Motor neuron (in vitro differentiated cells): ENCODE data around the gene TRIM60. TPM values are rescaled to one million over a fixed set of nuclear protein-coding genes. Genes with fewer than 3 reads are reported as not detected.
"Not testable (repeated sequence)": the region's sequence is repeated elsewhere in the genome, so short reads cannot be mapped to it uniquely, and the experiment has no call there.

Experiments
- ATAC-seq, 8 experiments: fragments of 200-7000 bp; cut with Tn5 transposase; replicated peaks in 6 of 8; 2 replicates each; pipeline ENCODE4 v1.8.0; 2021; ENCODE audit warnings: mild to moderate bottlenecking in 8 of 8, moderate library complexity in 8 of 8
- H3K27ac ChIP-seq, 2 donors: fragments of 250-450 bp; sonication (Bioruptor Pico); 2 replicates each; pipeline ENCODE4 v1.9.0; 2021; ENCODE audit warnings: antibody characterized with exemption in 2 of 2, mild to moderate bottlenecking in 2 of 2, moderate library complexity in 1 of 2
- H3K4me1 ChIP-seq, 2 donors: fragments of 250-450 bp; sonication (Bioruptor Pico); replicated peaks in 1 of 2; 2 replicates each; pipeline ENCODE4 v1.6.1; 2021; ENCODE audit warnings: antibody characterized with exemption in 2 of 2, mild to moderate bottlenecking in 2 of 2, moderate library complexity in 1 of 2
- H3K4me3 ChIP-seq, 5 donors: fragments of 250-450 bp; sonication (Bioruptor Pico); 2 replicates each; pipeline ENCODE4 v1.9.0; 2021; ENCODE audit warnings: antibody characterized with exemption in 5 of 5, mild to moderate bottlenecking in 5 of 5, moderate library complexity in 4 of 5
- WGBS, 10 experiments: fragments of 450-650 bp; shearing (Covaris generic); methylation state at CpG; one replicate each; pipeline ENCODE4 v1.0.0; 2022; 5-methylcytosine and 5-hydroxymethylcytosine counted together
- in situ Hi-C, 9 experiments: fragments of 400-800 bp; cut with MboI; loops; one replicate each; pipeline ENCODE4 v1.15.0; 2021; ENCODE audit warnings: low sequenced_read_pairs in 9 of 9, low pct_unique_long_range_greater_than_20kb in 2 of 9; ENCODE audit not compliant: unreplicated experiment in 9 of 9
- total RNA-seq, 8 experiments: library from RNA; unstranded; fragments of 300-600 nt; gene quantifications; 2 replicates each; pipeline versions ENCODE4 v1.2.3 to v1.2.4, GENCODE V29; 2022

Gene TRIM60
- total RNA-seq, 8 experiments from 2014 or later = 0.19 to 0.31 TPM; not detected in 6

DNA sequence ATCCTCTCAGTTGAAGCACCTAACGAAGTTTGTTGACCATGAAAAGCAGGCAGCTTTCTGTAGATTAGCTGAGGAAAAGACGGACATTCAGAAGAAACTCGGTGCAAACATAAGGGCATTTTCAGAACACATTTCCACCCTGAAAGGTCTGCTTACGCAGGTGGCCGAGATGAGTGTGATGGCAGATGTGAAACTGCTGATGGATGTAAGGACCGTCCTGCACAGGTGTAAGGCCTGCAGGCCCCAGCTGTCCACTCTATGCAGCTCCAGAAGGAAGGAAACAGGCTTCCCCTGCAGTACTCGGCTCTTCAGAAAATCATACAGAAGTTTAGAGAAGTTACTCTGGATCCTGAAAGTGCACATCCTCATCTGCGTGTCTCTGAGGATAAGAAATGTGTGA, 20.8 kb upstream of the TRIM60 start:
- in situ Hi-C loops = no loop called here
- ATAC-seq = no peak
- no peak overlapping the region for H3K27ac ChIP-seq
- 17 to 80% (median 60%) methylated on average over 1 to 6 of the region's 8 CpGs; no CpG with 5 or more reads in 4 of the 10 experiments for WGBS, 10 experiments
- H3K4me3 ChIP-seq = no peak overlapping the region
- H3K4me1 ChIP-seq = no peaks in the 10 kb centered on the region

DNA sequence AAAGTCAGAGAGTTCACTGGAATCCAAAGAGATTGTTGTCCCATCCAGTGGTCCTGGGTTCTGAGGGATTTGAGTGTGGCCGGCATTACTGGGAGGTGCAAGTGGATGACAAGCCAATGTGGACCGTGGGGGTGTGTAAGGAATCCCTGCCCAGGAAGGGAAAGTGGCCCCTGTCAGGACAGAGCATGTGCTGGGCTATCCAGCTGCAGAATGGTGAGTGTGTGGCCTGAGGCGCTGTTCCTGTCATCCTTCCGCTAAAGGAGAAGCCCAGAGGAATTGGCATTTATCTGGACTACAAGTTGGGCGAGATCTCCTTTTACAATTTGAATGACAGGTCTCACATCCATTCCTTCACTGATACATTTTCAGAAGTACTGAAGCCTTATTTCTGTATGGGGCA, 20.4 kb upstream of the TRIM60 start:
- no peak for ATAC-seq
- H3K4me3 ChIP-seq = no peak overlapping the region
- in situ Hi-C loops = no loop called here

DNA sequence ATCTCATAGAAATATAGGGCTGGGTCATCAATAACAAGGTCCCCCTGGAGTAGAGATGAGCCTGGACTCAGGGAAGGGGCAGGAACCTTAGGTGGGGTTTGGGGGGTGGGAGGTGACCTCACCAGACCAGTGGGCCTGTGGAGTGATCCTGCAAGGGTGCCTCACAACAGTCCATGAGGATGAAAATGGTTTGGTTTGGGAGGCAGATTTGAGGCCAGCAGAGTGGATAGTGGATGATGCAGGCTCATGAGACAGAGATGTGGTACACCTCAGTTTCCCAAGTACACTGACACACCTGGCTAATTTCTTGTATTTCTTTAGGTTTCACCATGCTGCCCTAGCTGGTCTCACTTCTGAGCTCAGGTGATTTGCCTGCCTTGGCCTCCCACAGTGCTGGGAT, 18.1 kb upstream of the TRIM60 start:
- H3K4me3 ChIP-seq = no peak overlapping the region
- H3K4me1 ChIP-seq = no peaks in the 10 kb centered on the region
- no peak for ATAC-seq
- in situ Hi-C loops = no loop called here
- H3K27ac ChIP-seq = no peak overlapping the region

More for the DNA sequence above, 20.4 kb upstream of the TRIM60 start:
- Histone ChIP-seq H3K27ac (no peak overlapping the region), H3K4me1 (no peaks in the 10 kb centered on the region)
- 11 to 100% (median 72%) methylated on average over 1 to 5 of the region's 5 CpGs; no CpG with 5 or more reads in 3 of the 10 experiments for WGBS, 10 experiments

DNA sequence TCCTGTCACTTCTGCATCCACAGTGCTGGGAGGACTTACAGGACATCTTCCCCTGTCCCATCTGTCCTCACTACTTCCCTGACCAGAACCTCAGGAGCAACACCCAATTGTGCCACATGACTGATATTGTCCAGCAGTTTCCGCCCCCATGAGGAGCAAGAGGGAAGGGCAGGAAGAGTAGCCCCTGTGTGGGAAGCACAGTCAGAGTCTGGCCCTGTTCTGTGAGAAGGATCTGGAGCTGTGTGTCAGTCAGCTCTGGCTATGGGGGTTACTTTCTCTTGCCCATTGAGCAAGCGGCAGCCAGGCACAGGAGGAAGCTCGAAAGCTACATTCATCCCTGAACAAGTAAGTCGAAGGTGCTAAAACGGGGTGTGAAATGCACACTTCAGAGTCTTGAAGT, 14.8 kb upstream of the TRIM60 start:
- no peak overlapping the region for H3K4me3 ChIP-seq
- ATAC-seq = peak in 3 of 8 experiments; percentile 62 to 87 (median 80)
- no peaks in the 10 kb centered on the region for H3K4me1 ChIP-seq
- H3K27ac ChIP-seq = no peak overlapping the region
- in situ Hi-C loops = no loop called here
- 0 to 94% (median 85%) methylated on average over 1 to 5 of the region's 5 CpGs; no CpG with 5 or more reads in 2 of the 10 experiments for WGBS, 10 experiments

DNA sequence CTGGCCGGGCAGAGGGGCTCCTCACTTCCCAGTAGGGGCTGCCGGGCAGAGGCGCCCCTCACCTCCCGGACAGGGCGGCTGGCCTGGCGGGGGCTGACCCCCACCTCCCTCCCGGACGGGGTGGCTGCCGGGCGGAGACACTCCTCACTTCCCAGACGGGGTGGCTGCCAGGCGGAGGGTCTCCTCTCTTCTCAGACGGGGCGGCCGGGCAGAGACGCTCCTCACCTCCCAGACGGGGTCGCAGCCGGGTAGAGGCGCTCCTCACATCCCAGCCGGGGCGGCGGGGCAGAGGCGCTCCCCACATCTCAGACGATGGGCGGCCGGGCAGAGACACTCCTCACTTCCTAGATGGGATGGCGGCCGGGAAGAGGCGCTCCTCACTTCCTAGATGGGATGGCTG, 11.8 kb upstream of the TRIM60 start:
- in situ Hi-C loops, ATAC-seq, H3K4me3 ChIP-seq, H3K4me1 ChIP-seq, H3K27ac ChIP-seq: not testable (repeated sequence)
- WGBS, 10 experiments = no CpG with 5 or more reads among the region's 30 CpGs

DNA sequence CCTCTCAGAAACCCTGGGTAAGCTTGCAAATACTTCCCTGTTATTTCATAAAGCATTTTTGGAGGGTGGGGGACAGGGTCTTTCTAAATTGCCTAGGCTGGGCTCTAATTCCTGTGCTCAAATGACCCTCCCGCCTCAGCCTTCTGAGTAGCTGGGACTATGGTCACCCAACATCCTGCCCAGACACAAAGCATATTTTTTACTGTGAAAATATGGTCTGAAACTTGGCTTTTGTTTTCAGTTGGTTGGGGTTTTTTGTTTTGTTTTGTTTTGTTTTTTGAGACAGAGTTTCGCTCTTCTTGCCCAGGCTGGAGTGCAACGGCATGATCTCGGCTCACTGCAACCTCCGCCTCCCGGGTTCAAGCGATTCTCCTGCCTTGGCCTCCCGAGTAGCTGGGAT, 6.0 kb upstream of the TRIM60 start:
- in situ Hi-C loops, H3K4me1 ChIP-seq, H3K27ac ChIP-seq, ATAC-seq, H3K4me3 ChIP-seq: not testable (repeated sequence)
- WGBS, 10 experiments = 40 to 100% (median 74%) methylated on average over 1 to 8 of the region's 8 CpGs; no CpG with 5 or more reads in 3 of the 10 experiments

DNA sequence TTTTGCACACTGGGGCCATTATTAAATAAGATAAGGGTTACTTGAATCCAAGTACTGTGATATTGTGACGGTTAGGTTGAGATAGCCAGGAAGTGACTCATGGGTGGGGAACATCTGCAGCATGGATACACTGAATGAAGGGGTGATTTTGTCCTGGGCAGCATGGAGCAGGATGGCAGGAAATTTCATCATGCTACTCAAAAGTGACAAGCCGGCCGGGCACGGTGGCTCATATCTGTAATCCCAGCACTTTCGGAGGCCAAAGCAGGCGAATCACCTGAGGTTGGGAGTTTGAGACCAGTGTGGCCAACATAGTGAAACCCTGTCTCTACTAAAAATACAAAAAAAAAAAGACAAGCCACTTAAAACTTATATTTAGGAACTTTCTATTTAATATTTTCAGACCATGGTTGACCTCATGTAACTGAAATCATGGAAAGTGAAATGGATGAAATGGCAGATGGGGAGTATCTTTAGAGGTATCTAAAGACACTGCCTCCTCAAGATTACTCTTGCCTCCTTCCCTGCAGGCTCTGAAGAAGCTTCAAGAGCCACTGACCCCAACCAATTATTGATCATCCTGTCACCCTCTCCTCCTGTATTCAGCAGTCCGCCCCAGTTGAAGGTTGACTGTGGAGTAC, 3.9 kb upstream of the TRIM60 start:
- 61 to 100% (median 82%) methylated on average over 1 to 5 of the region's 7 CpGs; no CpG with 5 or more reads in 2 of the 10 experiments for WGBS, 10 experiments
- no peaks in the 10 kb centered on the region for H3K4me1 ChIP-seq
- no peak overlapping the region for H3K27ac ChIP-seq
- H3K4me3 ChIP-seq = no peak overlapping the region
- in situ Hi-C loops = no loop called here
- ATAC-seq = no peak

DNA sequence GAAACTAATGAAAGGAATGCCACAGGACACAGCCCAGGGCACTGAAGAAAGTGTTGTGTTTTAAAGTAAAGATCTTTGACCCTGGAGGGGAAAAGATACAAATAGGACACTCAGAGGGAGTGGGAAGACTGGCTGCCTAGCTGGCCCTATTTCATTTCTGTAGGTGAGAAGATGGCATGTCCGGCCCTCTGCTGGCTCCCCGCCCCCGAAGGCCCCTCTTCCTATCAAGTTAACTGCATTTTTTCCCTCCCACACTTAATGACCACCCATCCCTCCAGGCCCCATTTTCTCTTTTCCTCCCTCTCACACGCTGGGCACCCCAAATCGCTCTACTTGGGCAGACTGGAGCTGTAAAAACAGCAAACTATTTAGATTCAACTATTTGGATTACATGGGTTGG, 16.4 kb downstream of the TRIM60 start:
- no peak for ATAC-seq
- no peaks in the 10 kb centered on the region for H3K4me1 ChIP-seq
- no peak overlapping the region for H3K4me3 ChIP-seq
- 0 to 100% (median 77%) methylated on average over 1 to 3 of the region's 5 CpGs; no CpG with 5 or more reads in 4 of the 10 experiments for WGBS, 10 experiments
- no peak overlapping the region for H3K27ac ChIP-seq
- in situ Hi-C loops = no loop called here

DNA sequence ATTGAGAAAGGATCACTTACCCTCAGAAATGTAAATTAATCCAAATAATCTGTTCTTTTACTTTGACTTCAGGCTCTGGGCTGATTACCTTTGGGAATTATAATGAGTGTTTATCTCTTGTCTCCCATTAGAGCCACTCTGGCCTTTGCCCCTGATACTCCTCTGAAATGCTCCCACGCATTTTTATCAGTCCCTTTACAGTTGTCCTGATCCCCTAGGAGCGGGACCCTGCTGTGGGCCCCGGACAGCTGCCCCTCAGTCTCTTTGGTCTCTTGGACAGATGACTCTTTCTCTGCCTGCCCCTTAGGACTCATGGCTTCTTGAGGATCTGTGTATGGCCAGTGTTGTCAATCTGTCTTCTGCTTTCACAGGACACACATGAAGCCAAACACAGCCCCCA, 20.8 kb downstream of the TRIM60 start:
- WGBS, 10 experiments = 0 to 80% (median 72%) methylated on average over 1 to 3 of the region's 3 CpGs; no CpG with 5 or more reads in 5 of the 10 experiments
- in situ Hi-C loops = loop anchor here in 2 of 9 experiments (25.0 kb wide), 1 partner anchor 265 kb away; no protein-coding TSS in a partner anchor
- no peaks in the 10 kb centered on the region for H3K4me1 ChIP-seq
- no peak for ATAC-seq
- no peak overlapping the region for H3K27ac ChIP-seq
- H3K4me3 ChIP-seq = no peak overlapping the region

DNA sequence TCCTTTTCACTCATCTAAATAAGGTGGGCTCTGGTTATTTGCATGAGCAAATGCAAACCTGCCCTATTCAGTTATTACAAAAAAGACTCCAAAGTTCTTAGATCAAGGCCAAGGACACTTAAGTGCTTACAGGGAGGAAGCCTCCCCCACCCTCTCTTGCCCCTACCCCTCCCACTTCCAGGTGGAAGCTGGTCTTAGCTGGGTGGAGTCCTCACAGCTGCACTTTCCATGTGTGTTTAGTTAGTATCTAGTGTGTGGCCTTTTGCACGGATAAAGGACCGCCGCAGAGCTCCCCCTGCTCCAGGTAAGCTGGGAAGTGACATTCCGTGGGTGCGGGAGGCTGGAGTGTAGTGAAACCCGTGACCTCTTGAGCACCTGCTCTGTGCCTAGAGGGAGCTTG, 21.8 kb downstream of the TRIM60 start, which contains the start of gene TRIM75:
Gene TRIM75 (plus strand): TSS at position 222 of the 400 bp plus-strand sequence. CDS start 5,282 bp downstream, outside the sequence.
- in situ Hi-C loops = loop anchor here in 2 of 9 experiments (25.0 kb wide), 1 partner anchor 266 kb away; no protein-coding TSS in a partner anchor
- no peak within 1 kb of the TSS for H3K27ac ChIP-seq
- WGBS, 10 experiments = 40 to 100% (median 91%) methylated on average over 1 to 5 of the region's 6 CpGs; no CpG with 5 or more reads in 6 of the 10 experiments
- H3K4me3 ChIP-seq = no peak within 1 kb of the TSS
- no peak for ATAC-seq
- no peaks in the 10 kb centered on the region for H3K4me1 ChIP-seq

DNA sequence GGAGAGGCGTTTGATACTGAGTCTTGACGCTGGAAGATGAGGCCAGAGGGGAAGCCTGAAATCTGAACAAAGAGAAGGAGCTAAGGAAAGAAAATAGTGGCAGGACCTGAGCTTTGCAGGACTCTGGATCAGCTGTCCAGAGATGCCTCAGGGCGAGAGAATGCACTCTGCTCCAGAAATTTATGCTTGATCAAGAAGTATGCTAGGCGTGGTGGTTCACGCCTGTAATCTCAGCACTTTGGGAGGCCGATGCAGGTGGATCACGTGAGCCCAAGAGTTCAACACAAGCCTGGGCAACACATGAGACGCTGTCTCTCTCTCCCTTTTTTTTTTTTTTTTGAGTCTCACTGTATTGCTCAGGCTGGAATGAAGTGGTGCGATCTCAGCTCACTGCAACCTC, 23.8 kb downstream of the TRIM60 start:
- WGBS, 10 experiments = 17 to 100% (median 90%) methylated on average over 1 to 8 of the region's 9 CpGs; no CpG with 5 or more reads in 5 of the 10 experiments
- no peak overlapping the region for H3K27ac ChIP-seq
- no peak overlapping the region for H3K4me3 ChIP-seq
- no peaks in the 10 kb centered on the region for H3K4me1 ChIP-seq
- ATAC-seq = no peak
- in situ Hi-C loops = loop anchor here in 2 of 9 experiments (25.0 kb wide), 1 partner anchor 268 kb away; no protein-coding TSS in a partner anchor

DNA sequence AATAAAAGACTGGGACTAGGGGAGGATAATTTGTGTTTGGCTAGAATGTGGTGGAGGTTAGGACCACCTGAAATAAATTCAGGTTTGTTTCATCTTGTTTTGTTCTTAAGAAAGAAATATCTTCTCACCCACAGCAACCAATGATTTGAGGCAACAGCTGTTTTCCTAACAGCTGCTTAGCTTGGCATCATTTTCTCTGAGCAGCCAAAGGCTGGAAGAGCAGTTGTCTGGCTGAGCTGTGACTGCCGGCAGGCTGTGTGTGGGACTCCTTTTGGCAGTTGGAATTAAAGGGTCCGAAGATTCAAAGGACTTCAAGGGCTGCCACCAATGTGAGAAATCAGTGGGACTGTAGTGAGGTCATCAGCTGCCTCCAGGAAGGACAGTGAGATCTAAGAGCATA, 26.9 kb downstream of the TRIM60 start:
- ATAC-seq = no peak
- 0 to 100% (median 58%) methylated on average over 1 to 2 of the region's 2 CpGs; no CpG with 5 or more reads in 4 of the 10 experiments for WGBS, 10 experiments
- in situ Hi-C loops = loop anchor here in 2 of 9 experiments (25.0 kb wide), 1 partner anchor 271 kb away; no protein-coding TSS in a partner anchor
- Histone ChIP-seq H3K4me3 (no peak overlapping the region), H3K4me1 (no peaks in the 10 kb centered on the region), H3K27ac (no peak overlapping the region)

DNA sequence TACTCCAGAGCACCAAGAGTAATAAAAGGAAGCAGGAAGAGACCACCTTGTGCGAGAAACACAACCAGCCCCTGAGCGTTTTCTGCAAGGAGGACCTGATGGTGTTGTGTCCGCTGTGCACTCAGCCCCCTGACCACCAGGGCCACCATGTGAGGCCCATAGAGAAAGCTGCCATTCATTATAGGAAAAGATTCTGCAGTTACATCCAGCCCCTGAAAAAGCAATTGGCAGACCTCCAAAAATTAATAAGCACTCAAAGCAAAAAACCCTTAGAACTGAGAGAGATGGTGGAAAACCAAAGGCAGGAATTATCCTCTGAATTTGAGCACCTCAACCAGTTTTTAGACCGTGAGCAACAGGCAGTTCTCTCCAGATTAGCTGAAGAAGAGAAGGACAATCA, 27.6 kb downstream of the TRIM60 start:
- Histone ChIP-seq H3K4me1 (no peaks in the 10 kb centered on the region), H3K4me3 (no peak overlapping the region), H3K27ac (no peak overlapping the region)
- in situ Hi-C loops = loop anchor here in 2 of 9 experiments (25.0 kb wide), 1 partner anchor 272 kb away; no protein-coding TSS in a partner anchor
- 0 to 94% (median 73%) methylated on average over 1 to 4 of the region's 4 CpGs; no CpG with 5 or more reads in 2 of the 10 experiments for WGBS, 10 experiments
- no peak for ATAC-seq
